Neuron (in vitro differentiated cells): ENCODE results near the gene SH2D3C.

ENCODE experiments used
- H2AFZ ChIP-seq: one replicate; pipeline ENCODE4 v1.6.1; 2013; ENCODE audit warnings: low read depth, mild to moderate bottlenecking, inconsistent platforms, low read length, moderate library complexity
- H3K27me3 ChIP-seq: one replicate; pipeline ENCODE4 v1.6.1; 2013; ENCODE audit warnings: low read length; ENCODE audit not compliant: insufficient read depth
- H3K36me3 ChIP-seq: one replicate; pipeline ENCODE4 v1.6.1; 2013; ENCODE audit warnings: low read length; ENCODE audit not compliant: insufficient read depth
- H3K4me1 ChIP-seq: one replicate; pipeline ENCODE4 v1.6.1; 2013; ENCODE audit warnings: low read length; ENCODE audit not compliant: insufficient read depth
- H3K4me3 ChIP-seq: 2 replicates; pipeline ENCODE4 v1.5.1; 2013; ENCODE audit warnings: mild to moderate bottlenecking, low read length, moderate library complexity
- H3K9me3 ChIP-seq: one replicate; pipeline ENCODE4 v1.6.1; 2013; ENCODE audit warnings: low read length

The SH2D3C gene

GRCh38 chr9:127690735-127691134, 87.7 kb downstream of the SH2D3C start:
- Histone ChIP-seq H3K4me1 (peaks cover 3% of the 10 kb centered on the region), H3K4me3 (no peak overlapping the region), H3K9me3 (peaks cover 6% of the 10 kb centered on the region), H2AFZ (no peak overlapping the region), H3K36me3 (peaks cover 13% of the 10 kb centered on the region), H3K27me3 (no peaks in the 10 kb centered on the region)

- no peak overlapping the region for H3K4me3 ChIP-seq
- peaks cover 6% of the 10 kb centered on the region for H3K9me3 ChIP-seq
- H3K4me1 ChIP-seq = peaks cover 3% of the 10 kb centered on the region
- no peak overlapping the region for H2AFZ ChIP-seq
- H3K36me3 ChIP-seq = peaks cover 17% of the 10 kb centered on the region
- H3K27me3 ChIP-seq = no peaks in the 10 kb centered on the region
Measured at GRCh38 chr9:127689329-127690000, 89.0 kb downstream of the SH2D3C start.
